Fibroblast of lung (primary cell): ENCODE data around the gene LAMTOR5. TPM values are rescaled to one million over a fixed set of nuclear protein-coding genes. Genes with fewer than 3 reads are reported as not detected.
"Not testable (repeated sequence)": the region's sequence is repeated elsewhere in the genome, so short reads cannot be mapped to it uniquely, and the experiment has no call there.

Source experiments
- DNase-seq, 2 donors: peaks; one replicate each; pipeline versions ENCODE4 v3.0.0 to v3.0.0-alpha.2; 2010; ENCODE audit warnings: low read depth in 2 of 2
- H2AFZ ChIP-seq: 2 replicates; pipeline ENCODE4 v1.5.1; 2012; ENCODE audit warnings: low read length, control low read depth, inconsistent platforms
- H3K27ac ChIP-seq: 2 replicates; pipeline ENCODE4 v1.5.1; 2011; ENCODE audit warnings: low read length, control low read depth; ENCODE audit not compliant: insufficient read depth
- H3K27me3 ChIP-seq: 2 replicates; pipeline ENCODE4 v1.5.1; 2011; ENCODE audit warnings: mild to moderate bottlenecking, low read length; ENCODE audit not compliant: control insufficient read depth, insufficient read depth
- H3K36me3 ChIP-seq: 2 replicates; pipeline ENCODE4 v1.5.1; 2011; ENCODE audit warnings: low read length; ENCODE audit not compliant: control insufficient read depth, insufficient read depth
- H3K4me1 ChIP-seq: 2 replicates; pipeline ENCODE4 v1.5.1; 2011; ENCODE audit warnings: low read length; ENCODE audit not compliant: control insufficient read depth, insufficient read depth; ENCODE audit errors: extremely low read depth
- H3K4me2 ChIP-seq: 2 replicates; pipeline ENCODE4 v1.5.1; 2011; ENCODE audit warnings: low read length, control low read depth; ENCODE audit not compliant: insufficient read depth; ENCODE audit errors: extremely low read depth
- H3K4me3 ChIP-seq, 4 experiments: fragments of 200-600 bp in 1 of 4; sonication (generic) in 1 of 4; replicated peaks in 1 of 4; 2 replicates each; pipeline ENCODE4 v1.5.1; 2011 to 2016; ENCODE audit warnings: low read length in 4 of 4, low read depth in 3 of 4, mild to moderate bottlenecking in 3 of 4, control low read depth in 2 of 4, inconsistent platforms in 1 of 4, mixed read lengths in 1 of 4; ENCODE audit not compliant: insufficient read depth in 1 of 4; ENCODE audit errors: control extremely low read depth in 1 of 4
- H3K79me2 ChIP-seq: 2 replicates; pipeline ENCODE4 v1.5.1; 2012; ENCODE audit warnings: mild to moderate bottlenecking, low read length, inconsistent platforms; ENCODE audit not compliant: control insufficient read depth, insufficient read depth
- H3K9ac ChIP-seq: 2 replicates; pipeline ENCODE4 v1.5.1; 2011; ENCODE audit warnings: mild to moderate bottlenecking, low read length, control low read depth; ENCODE audit not compliant: insufficient read depth
- H3K9me3 ChIP-seq: 2 replicates; pipeline ENCODE4 v1.5.1; 2012; ENCODE audit warnings: low read depth, low read length; ENCODE audit not compliant: control insufficient read depth, insufficient read depth
- H4K20me1 ChIP-seq: 2 replicates; pipeline ENCODE4 v1.5.1; 2011; ENCODE audit warnings: low read length; ENCODE audit not compliant: control insufficient read depth, insufficient read depth; ENCODE audit errors: extremely low read depth
- CTCF ChIP-seq, 2 donors: IDR thresholded peaks in 1 of 2; conservative IDR thresholded peaks in 1 of 2; 1 replicate in 1 of 2; 2 replicates in 1 of 2; pipeline ENCODE4 v1.5.1; 2011 to 2012; ENCODE audit warnings: low read length in 2 of 2, control low read depth in 1 of 2, inconsistent platforms in 1 of 2, low read depth in 1 of 2, mild to moderate bottlenecking in 1 of 2
- EZH2 ChIP-seq: IDR thresholded peaks from 2 replicates; pipeline ENCODE4 v1.5.1; 2012; ENCODE audit warnings: low read length, control low read depth, mild to moderate bottlenecking; ENCODE audit errors: missing control alignments
- polyA plus RNA-seq, 2 donors: library from polyadenylated mRNA; depleted of rRNA in 1 of 2; stranded (reverse) in 1 of 2; unstranded in 1 of 2; fragments of >200 nt; gene quantifications; 2 replicates each; pipeline ENCODE4 v1.2.1, GENCODE V29; 2011 to 2012; ENCODE audit warnings: missing spikeins in 1 of 2
- total RNA-seq: library from RNA; depleted of rRNA; stranded (reverse); fragments of >200 nt; gene quantifications from 2 replicates; pipeline ENCODE4 v1.2.1, GENCODE V29; 2014

The LAMTOR5 gene
- total and polyA plus RNA-seq, 2 donors (not counting 1 experiment from before 2014, with no cell fraction given), result 70.4 to 317 TPM

DNA sequence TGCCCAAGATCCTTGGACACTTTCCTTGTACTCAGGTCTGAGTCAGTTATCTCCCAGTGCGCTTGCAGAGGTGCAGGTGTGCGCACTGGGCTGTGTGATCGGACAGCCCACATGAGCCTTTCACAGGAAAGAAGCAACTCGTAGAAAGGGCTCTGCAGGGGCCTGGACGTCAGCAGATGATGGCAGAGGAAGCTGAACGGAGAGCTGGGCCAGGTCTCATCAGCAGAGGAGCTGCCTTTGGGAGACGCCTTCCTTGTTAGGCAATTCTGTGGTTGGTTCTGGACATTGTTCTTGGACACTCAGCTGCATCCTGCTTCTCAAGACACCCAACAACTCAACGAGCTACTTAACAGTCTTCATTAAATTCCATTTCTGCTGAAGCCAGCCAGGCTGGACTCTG lies 36.0 kb upstream of the LAMTOR5 start:
- Histone ChIP-seq H3K4me3 (no peak overlapping the region), H3K4me1 (no peaks in the 10 kb centered on the region), H3K27ac (no peak overlapping the region), H3K36me3 (no peaks in the 10 kb centered on the region), H3K4me2 (no peak overlapping the region), H3K9me3 (no peaks in the 10 kb centered on the region), H3K27me3 (peaks cover 21% of the 10 kb centered on the region), H3K9ac (no peak overlapping the region), H3K79me2 (no peaks in the 10 kb centered on the region), H2AFZ (no peak overlapping the region), H4K20me1 (no peaks in the 10 kb centered on the region)
- TF ChIP-seq CTCF (conservative IDR thresholded peaks at IDR 0.05 in 1 of 2, IDR thresholded peaks at IDR 0.05 in 1 of 2; ENCODE audit: low read depth in 1 of 2, low read length in 2 of 2) (no peak), EZH2 (no peak)
- no peak for DNase-seq

DNA sequence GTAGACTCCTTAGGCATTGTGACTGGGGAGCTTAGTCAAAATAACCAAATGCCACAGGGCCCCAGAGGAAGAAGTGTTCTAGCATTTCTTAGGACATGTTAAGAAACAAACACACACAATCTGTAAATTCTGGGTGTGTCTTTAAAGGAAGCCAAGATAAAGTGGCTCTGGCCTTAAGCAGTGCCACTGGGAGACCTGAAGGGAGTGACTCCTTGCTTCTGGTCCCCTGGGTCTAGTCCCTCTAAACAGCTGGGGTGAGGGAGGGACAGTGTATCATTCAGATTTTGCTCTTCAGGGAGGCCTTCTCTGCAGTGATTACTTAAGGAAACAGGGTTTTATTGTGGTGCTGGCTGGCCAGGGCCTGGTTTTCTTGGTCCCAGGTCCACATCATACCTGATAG lies 34.4 kb upstream of the LAMTOR5 start:
- no peak overlapping the region for H3K9ac ChIP-seq
- no peaks in the 10 kb centered on the region for H3K79me2 ChIP-seq
- DNase-seq, result no peak
- no peaks in the 10 kb centered on the region for H3K36me3 ChIP-seq
- no peaks in the 10 kb centered on the region for H4K20me1 ChIP-seq
- H3K27ac ChIP-seq, result no peak overlapping the region
- H2AFZ ChIP-seq, result no peak overlapping the region
- H3K4me3 ChIP-seq, result no peak overlapping the region
- TF ChIP-seq CTCF (conservative IDR thresholded peaks at IDR 0.05 in 1 of 2, IDR thresholded peaks at IDR 0.05 in 1 of 2; ENCODE audit: low read depth in 1 of 2, low read length in 2 of 2), result no peak
- TF ChIP-seq EZH2, result no peak
- H3K9me3 ChIP-seq, result no peaks in the 10 kb centered on the region
- no peak overlapping the region for H3K4me2 ChIP-seq
- H3K4me1 ChIP-seq, result no peaks in the 10 kb centered on the region
- peaks cover 14% of the 10 kb centered on the region for H3K27me3 ChIP-seq

DNA sequence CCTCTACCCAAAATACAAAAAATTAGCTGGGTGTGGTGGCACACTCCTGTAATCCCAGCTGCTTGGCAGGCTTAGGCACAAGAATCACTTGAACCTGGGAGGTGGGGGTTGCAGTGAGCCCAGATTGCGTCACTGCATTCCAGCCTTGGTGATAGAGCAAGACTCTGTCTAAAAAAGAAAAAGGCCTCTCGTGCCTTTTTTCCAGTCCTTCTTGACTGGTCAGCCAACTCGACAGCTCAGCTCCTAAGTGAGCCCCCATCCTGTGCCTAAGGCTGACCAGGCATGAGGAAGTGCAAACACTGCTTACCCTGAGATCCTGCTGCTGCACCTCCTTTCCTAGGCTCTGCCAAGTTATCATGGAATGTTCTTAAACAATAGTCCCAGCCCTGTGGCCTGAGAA lies 33.4 kb upstream of the LAMTOR5 start:
- peaks cover 13% of the 10 kb centered on the region for H3K27me3 ChIP-seq
- H3K4me3 ChIP-seq, result no peak overlapping the region
- H3K79me2 ChIP-seq, result no peaks in the 10 kb centered on the region
- H3K27ac ChIP-seq, result no peak overlapping the region
- H3K36me3 ChIP-seq, result no peaks in the 10 kb centered on the region
- H2AFZ ChIP-seq, result no peak overlapping the region
- peak; percentile 28 to 39 for DNase-seq
- H3K4me1 ChIP-seq, result no peaks in the 10 kb centered on the region
- no peaks in the 10 kb centered on the region for H4K20me1 ChIP-seq
- H3K9ac ChIP-seq, result no peak overlapping the region
- no peak for TF ChIP-seq EZH2
- no peak overlapping the region for H3K4me2 ChIP-seq
- H3K9me3 ChIP-seq, result no peaks in the 10 kb centered on the region

GRCh38 chr1:110439873-110440272 lies 32.4 kb upstream of the LAMTOR5 start:
- not testable (repeated sequence) for H3K4me1 ChIP-seq, H3K9ac ChIP-seq, H3K4me3 ChIP-seq, H2AFZ ChIP-seq, DNase-seq, H3K36me3 ChIP-seq, H3K4me2 ChIP-seq, H3K27ac ChIP-seq, H3K79me2 ChIP-seq, H3K9me3 ChIP-seq, H4K20me1 ChIP-seq
- H3K27me3 ChIP-seq, result peaks cover 17% of the 10 kb centered on the region
